Measurements from ENCODE around the gene FBXO5. TPM values are rescaled to one million over a fixed set of nuclear protein-coding genes. Genes with fewer than 3 reads are reported as not detected.

Gene FBXO5
- total and polyA plus RNA-seq, 9 of the 15 experiments (the other 6 are each of a cell fraction or from before 2014, with no cell fraction given): 17.8 to 89.3 (median 62.9) TPM

- TF ChIP-seq THAP12 (CRISPR knock-in tag; IDR thresholded peaks at IDR 0.05): no peak
- no peak for TF ChIP-seq MCM5 (IDR thresholded peaks at IDR 0.05; ENCODE audit: low read depth)
- TF ChIP-seq ETV1 (tag; conservative IDR thresholded peaks at IDR 0.05; ENCODE audit: low read depth): peak; percentile 85
- no peak for TF ChIP-seq ZNF75A (CRISPR knock-in tag; IDR thresholded peaks at IDR 0.05)
- no peak for TF ChIP-seq CCAR2 (IDR thresholded peaks at IDR 0.05; ENCODE audit: low read depth, low read length)
- TF ChIP-seq FIP1L1 (IDR thresholded peaks at IDR 0.05; ENCODE audit: low read depth, low read length, poor library complexity, severe bottlenecking): no peak
- peak; percentile 73; the same call in 1 of the 2 replicates for TF ChIP-seq NBN (IDR thresholded peaks at IDR 0.05; ENCODE audit: low read depth)
- peak; percentile 36; the same call in 1 of the 2 replicates for TF ChIP-seq SOX6 (IDR thresholded peaks at IDR 0.05)
- peak; percentile 70; the same call in 1 of the 2 replicates for TF ChIP-seq DPF2 (IDR thresholded peaks at IDR 0.05)
- peak; percentile 54 for TF ChIP-seq BCOR (IDR thresholded peaks at IDR 0.05)
- TF ChIP-seq ZNF431 (CRISPR knock-in tag; IDR thresholded peaks at IDR 0.05): no peak
- TF ChIP-seq HES1 (IDR thresholded peaks at IDR 0.05; ENCODE audit: low read depth): 0 out of 2 replicates have a peak, but pooled peaks have one; percentile 48
- no peak for TF ChIP-seq PHF20 (IDR thresholded peaks at IDR 0.05; ENCODE audit: partially characterized antibody)
- TF ChIP-seq CBX1 (IDR thresholded peaks at IDR 0.05; ENCODE audit: low read depth): peak; percentile 82; the same call in 1 of the 2 replicates
- no peak for TF ChIP-seq ID3 (CRISPR knock-in tag; IDR thresholded peaks at IDR 0.05)
- TF ChIP-seq ID3 (tag; IDR thresholded peaks at IDR 0.05): no peak
- TF ChIP-seq XRCC3 (IDR thresholded peaks at IDR 0.05): no peak
- no peak for TF ChIP-seq GTF3C2 (IDR thresholded peaks at IDR 0.05; ENCODE audit: borderline replicate concordance, extremely low read depth, insufficient read length)
- no peak for TF ChIP-seq CBX8 (IDR thresholded peaks at IDR 0.05; ENCODE audit: borderline replicate concordance, extremely low read depth, low read depth, low read length, poor library complexity, severe bottlenecking)
- no peak for TF ChIP-seq ZNF740 (CRISPR knock-in tag; IDR thresholded peaks at IDR 0.05)
- no peak for TF ChIP-seq ZNF740 (tag; IDR thresholded peaks at IDR 0.05)
- TF ChIP-seq SIN3B (IDR thresholded peaks at IDR 0.05; ENCODE audit: low read depth): peak; percentile 65; the same call in 1 of the 2 replicates
Observed at GRCh38 chr6:153002613-153003365, 19.9 kb upstream of the FBXO5 start, which contains the start of gene MTRF1L (continued).
